Mesodermal cell (in vitro differentiated cells): Measurements from ENCODE around the gene HEXIM2.

Experiments used
- H3K27ac ChIP-seq: 2 replicates; pipeline ENCODE4 v1.7.0; 2013; ENCODE audit warnings: mild to moderate bottlenecking, low read depth, low read length, moderate library complexity; ENCODE audit not compliant: severe bottlenecking
- H3K36me3 ChIP-seq: 2 replicates; pipeline ENCODE4 v1.7.1; 2013; ENCODE audit warnings: mild to moderate bottlenecking, low read length, moderate library complexity; ENCODE audit not compliant: control insufficient read depth, insufficient read depth
- H3K4me1 ChIP-seq: one replicate; pipeline ENCODE4 v1.7.1; 2013; ENCODE audit warnings: mild to moderate bottlenecking, low read length; ENCODE audit not compliant: insufficient read depth, control insufficient read depth, poor library complexity, severe bottlenecking
- H3K4me3 ChIP-seq: 2 replicates; pipeline ENCODE4 v1.7.0; 2013; ENCODE audit warnings: low read length, control low read depth, mild to moderate bottlenecking; ENCODE audit not compliant: insufficient read depth, poor library complexity, severe bottlenecking; ENCODE audit errors: extremely low read depth
- H3K9me3 ChIP-seq: 2 replicates; pipeline ENCODE4 v1.7.1; 2013; ENCODE audit warnings: mild to moderate bottlenecking, low read length, moderate library complexity; ENCODE audit not compliant: control insufficient read depth
- whole genome bisulfite sequencing, 2 experiments: methylation state at CpG; one replicate each; pipeline ENCODE4 v1.1.5; 2013; ENCODE audit warnings: missing lambda C conversion rate in 2 of 2; ENCODE audit not compliant: insufficient coverage in 2 of 2; 5-methylcytosine and 5-hydroxymethylcytosine counted together

Gene HEXIM2

GRCh38 chr17:45135978-45136791 is 25.5 kb upstream of the HEXIM2 start:
- WGBS, 2 experiments: 91 to 95% methylated on average over 19 to 21 of the region's 21 CpGs
- Histone ChIP-seq H3K4me1 (peaks cover under 1% of the 10 kb centered on the region), H3K27ac (no peak overlapping the region), H3K9me3 (no peaks in the 10 kb centered on the region), H3K36me3 (no peaks in the 10 kb centered on the region), H3K4me3 (peak overlapping the region; percentile 28)

GRCh38 chr17:45136846-45137560 is 24.7 kb upstream of the HEXIM2 start:
- 94% methylated on average over 7 to 9 of the region's 12 CpGs for WGBS, 2 experiments
- Histone ChIP-seq H3K27ac (no peak overlapping the region), H3K4me3 (no peak overlapping the region), H3K4me1 (no peaks in the 10 kb centered on the region), H3K36me3 (no peaks in the 10 kb centered on the region), H3K9me3 (no peaks in the 10 kb centered on the region)

DNA sequence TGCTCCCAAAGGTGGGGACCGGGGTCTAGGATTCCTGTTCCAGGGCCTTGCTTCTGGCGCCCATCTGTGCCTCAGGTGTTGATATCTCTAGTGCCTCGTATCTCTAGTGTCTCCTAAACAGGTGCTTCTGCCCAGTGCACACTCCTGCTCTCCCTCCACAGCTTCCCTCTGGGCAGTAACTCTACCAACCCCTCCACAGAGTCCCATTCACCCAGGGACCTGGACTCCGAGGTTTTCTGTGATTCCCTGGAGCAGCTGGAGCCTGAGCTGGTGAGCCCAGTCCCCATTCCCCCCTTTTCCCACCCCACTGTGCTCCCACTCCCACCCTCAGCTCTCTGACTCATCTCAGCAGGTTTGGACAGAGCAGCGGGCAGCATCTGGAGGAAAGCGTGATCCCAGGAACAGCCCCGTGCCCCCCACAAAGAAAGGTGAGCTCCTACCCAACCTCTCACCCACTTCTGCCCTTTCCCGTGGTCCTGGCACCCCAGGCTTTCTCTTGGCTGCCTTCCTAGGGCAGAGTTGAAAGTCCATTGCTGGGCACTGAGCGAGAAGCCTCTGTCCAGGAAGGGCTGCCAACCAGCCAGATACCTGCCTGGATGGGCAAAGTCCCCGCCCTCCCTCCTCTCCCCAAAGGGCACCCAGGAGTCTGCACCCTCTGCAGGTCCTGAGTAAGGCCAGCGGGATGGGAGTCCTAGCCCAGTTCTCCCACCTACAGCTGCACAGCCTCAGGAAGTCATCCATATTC is 23.9 kb upstream of the HEXIM2 start:
- no peaks in the 10 kb centered on the region for H3K36me3 ChIP-seq
- 81 to 92% methylated on average over 7 to 11 of the region's 11 CpGs for WGBS, 2 experiments
- no peaks in the 10 kb centered on the region for H3K4me1 ChIP-seq
- H3K4me3 ChIP-seq: no peak overlapping the region
- no peak overlapping the region for H3K27ac ChIP-seq
- H3K9me3 ChIP-seq: no peaks in the 10 kb centered on the region

DNA sequence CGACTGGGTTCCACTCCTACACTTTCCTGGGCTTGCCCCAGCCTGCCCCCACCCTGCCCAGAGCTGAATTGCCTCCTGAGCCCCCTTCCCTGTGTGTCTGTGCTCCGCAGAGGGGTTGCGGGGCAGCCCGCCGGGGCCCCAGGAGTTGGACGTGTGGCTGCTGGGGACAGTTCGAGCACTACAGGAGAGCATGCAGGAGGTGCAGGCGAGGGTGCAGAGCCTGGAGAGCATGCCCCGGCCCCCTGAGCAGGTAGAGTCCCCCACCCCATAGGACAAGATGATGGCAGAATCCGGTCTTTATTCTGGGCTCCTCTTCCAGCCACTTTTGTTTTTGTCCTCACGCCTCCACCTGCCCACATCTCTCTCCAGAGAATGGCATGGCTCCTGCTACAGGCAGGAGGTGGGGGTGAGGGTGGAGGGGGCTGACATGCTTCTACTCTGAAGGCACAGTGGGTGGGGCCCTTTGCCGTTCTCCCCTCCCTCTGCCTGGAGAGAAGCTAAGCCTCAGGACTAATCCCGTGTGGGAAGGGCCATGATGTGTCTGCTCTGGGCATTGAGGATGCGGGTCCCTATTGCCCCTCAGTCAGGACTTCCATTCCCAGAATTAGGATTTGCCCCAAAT is 22.7 kb upstream of the HEXIM2 start:
- Histone ChIP-seq H3K36me3 (no peaks in the 10 kb centered on the region), H3K27ac (no peak overlapping the region), H3K4me3 (no peak overlapping the region), H3K4me1 (no peaks in the 10 kb centered on the region), H3K9me3 (no peaks in the 10 kb centered on the region)
- 72 to 75% methylated on average over 12 to 13 of the region's 14 CpGs for WGBS, 2 experiments

DNA sequence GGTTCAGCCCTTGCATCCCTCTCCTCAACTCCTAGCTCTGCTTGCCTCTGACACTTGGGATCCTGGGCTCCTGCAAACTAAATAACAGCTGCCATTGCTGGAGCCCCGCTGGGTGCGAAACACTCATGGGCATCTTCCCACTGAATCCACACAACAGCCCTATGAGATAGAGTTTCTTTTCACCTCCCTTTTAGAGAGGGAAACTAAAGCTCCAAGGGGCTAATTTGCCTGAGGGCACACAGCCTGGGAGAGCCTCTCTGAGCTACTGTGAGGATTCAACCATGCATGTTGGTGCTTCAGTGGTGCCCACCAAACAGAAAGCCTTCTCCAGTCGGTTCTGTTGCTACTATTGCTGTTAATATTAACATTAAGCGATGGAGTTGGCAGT is 22.1 kb upstream of the HEXIM2 start:
- Histone ChIP-seq H3K27ac (no peak overlapping the region), H3K36me3 (no peaks in the 10 kb centered on the region), H3K4me3 (no peak overlapping the region), H3K9me3 (no peaks in the 10 kb centered on the region), H3K4me1 (no peaks in the 10 kb centered on the region)
- WGBS, 2 experiments: 61% methylated on average over 2 of the region's 4 CpGs; no CpG with 5 or more reads in 1 of the 2 experiments

DNA sequence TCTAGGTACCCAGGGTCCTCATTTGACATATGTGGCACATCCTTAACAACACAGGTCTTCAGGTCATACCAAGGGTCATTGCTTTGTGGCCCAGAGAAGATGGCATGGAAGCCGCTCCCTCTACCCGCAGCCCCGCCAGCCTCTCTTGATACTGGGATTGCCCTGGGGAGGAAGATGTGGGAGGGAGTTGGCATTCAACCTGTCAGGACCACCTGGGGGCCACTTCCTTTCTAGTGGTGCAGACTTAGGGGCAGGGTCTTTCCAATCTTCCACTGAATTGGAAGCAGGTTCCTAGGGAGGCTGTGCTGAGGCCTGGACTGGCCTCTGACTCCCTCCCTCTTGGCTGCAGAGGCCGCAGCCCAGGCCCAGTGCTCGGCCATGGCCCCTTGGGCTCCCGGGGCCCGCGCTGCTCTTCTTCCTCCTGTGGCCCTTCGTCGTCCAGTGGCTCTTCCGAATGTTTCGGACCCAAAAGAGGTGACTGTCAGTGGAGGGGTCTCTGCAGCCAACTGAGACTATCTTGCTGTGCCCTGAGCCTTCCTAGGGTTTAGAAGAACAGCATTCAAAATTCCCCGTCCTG is 18.5 kb upstream of the HEXIM2 start:
- Histone ChIP-seq H3K27ac (no peak overlapping the region), H3K4me1 (peaks cover 5% of the 10 kb centered on the region), H3K36me3 (no peaks in the 10 kb centered on the region), H3K4me3 (no peak overlapping the region), H3K9me3 (no peaks in the 10 kb centered on the region)
- 73 to 75% methylated on average over 8 to 11 of the region's 13 CpGs for WGBS, 2 experiments

- H3K36me3 ChIP-seq: no peaks in the 10 kb centered on the region
- peak overlapping the region; percentile 6 for H3K27ac ChIP-seq
- WGBS, 2 experiments: 11 to 31% methylated on average over 4 to 7 of the region's 21 CpGs
- no peak overlapping the region for H3K4me3 ChIP-seq
- no peaks in the 10 kb centered on the region for H3K9me3 ChIP-seq
- peaks cover 5% of the 10 kb centered on the region for H3K4me1 ChIP-seq
Measured at GRCh38 chr17:45143767-45144198, 17.9 kb upstream of the HEXIM2 start.

GRCh38 chr17:45144199-45145034 is 17.3 kb upstream of the HEXIM2 start:
- Histone ChIP-seq H3K36me3 (no peaks in the 10 kb centered on the region), H3K27ac (peak overlapping the region; percentile 6), H3K4me1 (peaks cover 5% of the 10 kb centered on the region), H3K9me3 (no peaks in the 10 kb centered on the region), H3K4me3 (no peak overlapping the region)
- WGBS, 2 experiments: 58 to 71% methylated on average over 38 to 45 of the region's 71 CpGs

- WGBS, 2 experiments: 94% methylated on average over 8 of the region's 8 CpGs
- Histone ChIP-seq H3K36me3 (peaks cover 4% of the 10 kb centered on the region), H3K4me1 (peaks cover 5% of the 10 kb centered on the region), H3K9me3 (no peaks in the 10 kb centered on the region), H3K27ac (no peak overlapping the region), H3K4me3 (no peak overlapping the region)
Measured at GRCh38 chr17:45145035-45145389, 16.7 kb upstream of the HEXIM2 start.
